Smooth muscle cell of the brain vasculature (primary cell): ENCODE measurements around the gene ODAPH.
"Not testable (repeated sequence)": the region's sequence is repeated elsewhere in the genome, so short reads cannot be mapped to it uniquely, and the experiment has no call there.

ENCODE experiments used
- DNase-seq: peaks from one replicate; pipeline ENCODE4 v3.0.0-alpha.2; 2012; ENCODE audit warnings: low read depth, low spot score

ODAPH gene, protein sequence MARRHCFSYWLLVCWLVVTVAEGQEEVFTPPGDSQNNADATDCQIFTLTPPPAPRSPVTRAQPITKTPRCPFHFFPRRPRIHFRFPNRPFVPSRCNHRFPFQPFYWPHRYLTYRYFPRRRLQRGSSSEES

DNA sequence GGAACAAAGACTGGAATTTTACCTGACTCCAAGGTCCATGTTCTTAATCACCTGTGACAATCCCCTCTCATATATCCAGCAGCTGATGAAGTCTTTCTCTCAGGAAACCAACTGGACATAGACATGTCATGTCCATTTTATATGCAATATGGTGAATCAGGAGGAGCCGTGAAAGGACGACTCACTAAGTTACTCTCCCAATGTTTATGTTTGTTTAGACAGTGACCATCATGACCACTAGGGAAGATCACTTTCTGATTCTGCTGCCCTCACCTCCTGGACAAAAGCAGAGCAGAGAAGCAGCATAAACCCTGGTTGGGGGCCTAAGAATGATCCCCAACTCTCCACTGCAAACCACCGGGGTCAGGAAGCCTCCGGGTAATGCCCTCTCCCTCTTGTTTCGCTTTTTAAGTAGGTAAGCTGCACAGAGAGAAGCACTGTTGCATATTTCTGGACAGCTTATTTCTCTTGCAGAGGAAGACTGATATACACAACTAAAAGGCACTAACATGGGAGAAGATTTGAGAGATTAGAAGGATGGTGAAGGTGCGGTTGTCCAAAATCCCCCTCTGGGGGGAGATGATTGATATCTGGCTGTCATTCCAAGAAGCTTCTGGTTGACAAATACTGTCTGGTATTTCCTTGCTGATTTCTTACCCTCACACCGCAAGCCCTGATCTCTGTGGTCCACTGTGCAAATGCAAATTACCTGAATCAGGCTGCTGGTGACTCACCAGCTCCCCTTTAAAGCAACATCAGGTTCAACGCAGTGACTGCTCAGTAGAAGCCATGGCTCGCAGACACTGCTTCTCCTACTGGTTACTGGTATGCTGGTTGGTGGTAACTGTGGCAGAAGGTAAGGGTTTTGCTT lies at the start of gene ODAPH:
Gene ODAPH, plus strand, starts transcription at position 773 of the 871 bp plus-strand sequence. Its CDS starts 17 bp downstream, at position 790.
- no peak for DNase-seq

DNA sequence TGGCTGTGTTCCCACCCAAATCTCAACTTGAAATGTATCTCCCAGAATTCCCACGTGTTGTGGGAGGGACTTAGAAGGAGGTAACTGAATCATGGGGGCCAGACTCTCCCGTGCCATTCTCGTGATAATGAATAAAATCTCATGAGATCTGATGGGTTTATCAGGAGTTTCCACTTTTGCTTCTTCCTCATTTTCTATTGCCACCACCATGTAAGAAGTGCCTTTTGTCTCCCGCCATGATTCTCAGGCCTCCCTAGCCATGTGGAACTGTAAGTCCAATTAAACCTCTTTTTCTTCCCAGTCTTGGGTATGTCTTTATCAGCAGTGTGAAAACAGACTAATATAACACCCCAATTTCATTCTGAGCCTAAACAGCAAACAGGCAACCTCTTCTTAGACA lies 46.3 kb upstream of the ODAPH start:
- DNase-seq = not testable (repeated sequence)

DNA sequence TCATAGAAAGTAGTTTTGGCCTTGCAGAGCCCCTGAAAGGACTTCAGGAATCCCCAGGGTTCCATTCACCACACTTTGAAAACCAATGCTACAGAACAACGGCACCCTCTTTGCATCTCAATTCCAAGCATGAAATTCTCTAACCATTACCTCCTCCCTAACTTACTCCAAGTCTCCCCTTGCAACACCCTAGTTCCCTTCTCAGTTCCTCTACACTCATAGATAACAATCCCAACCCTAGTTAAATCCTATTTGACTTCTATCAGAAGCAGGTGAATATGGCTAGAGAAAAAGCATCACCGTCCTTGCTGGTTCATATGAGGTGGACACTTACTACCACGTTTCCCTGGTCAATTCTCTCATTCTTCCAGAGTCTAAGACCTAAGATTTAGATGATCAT lies 44.0 kb upstream of the ODAPH start:
- DNase-seq = no peak

DNA sequence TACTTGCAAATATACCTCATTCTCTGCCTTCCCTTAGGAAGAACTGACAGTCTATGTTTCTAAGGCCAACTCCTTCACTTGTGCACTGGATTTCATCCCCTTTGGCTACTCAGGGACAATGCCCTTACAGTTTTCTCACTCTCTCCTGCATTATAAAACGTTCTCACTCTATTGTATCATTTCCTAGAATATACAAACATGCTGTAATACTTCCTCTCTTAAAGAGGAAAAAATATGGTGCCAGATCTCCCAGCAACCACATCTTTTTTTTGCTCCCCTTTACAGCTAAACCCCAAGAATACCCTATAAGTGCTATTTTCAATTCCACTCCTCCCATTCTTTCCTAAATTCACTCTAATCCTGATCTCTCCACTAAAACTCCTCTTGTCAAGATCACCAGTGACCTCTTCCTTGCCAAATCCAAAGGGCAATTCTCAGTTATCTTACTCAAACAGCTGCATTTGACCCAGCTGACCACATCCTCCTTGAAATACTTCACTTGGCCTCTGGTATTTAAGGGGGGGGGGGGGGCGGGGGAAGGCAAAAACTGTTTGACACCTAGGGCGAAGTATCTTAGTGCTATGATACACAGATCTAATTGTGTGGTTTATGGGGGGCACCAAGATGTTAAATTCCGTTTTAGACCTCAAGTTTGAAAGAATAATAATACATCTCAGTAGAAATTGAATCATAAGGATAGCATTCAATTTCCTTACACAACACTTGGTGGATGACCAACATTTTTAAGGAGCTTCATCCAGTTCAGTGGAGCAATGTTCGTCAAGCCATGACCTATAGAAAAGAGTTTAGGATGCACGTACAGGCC lies 43.3 kb upstream of the ODAPH start:
- no peak for DNase-seq

DNA sequence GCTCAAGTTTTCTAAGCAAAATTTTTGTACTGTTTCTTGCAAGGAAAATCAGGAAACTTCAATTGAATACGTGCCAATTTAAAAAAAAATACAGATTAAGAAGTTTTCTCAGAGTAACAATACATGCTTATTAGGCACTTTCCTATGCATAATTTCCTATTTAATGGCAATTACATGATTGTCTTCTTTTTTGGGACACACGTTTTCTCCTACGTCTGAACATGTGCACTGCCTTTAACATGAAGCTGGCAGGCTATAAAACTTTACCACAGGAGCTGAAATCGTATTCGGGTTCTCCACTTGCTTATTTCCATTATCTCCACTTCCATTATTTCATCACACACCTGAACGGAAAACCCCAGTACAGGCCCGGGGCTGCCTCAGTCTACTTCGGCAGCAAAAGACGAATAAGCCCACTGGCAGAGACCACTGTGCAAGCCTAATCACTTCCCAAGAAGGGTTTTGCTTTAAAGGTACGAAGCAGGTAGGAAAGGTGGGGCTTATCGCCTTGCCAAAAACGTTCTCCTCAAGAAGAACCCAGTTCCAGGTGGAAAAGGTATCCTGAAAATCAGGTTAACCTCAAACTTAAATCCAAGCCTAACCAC lies 42.2 kb upstream of the ODAPH start:
- DNase-seq = no peak

DNA sequence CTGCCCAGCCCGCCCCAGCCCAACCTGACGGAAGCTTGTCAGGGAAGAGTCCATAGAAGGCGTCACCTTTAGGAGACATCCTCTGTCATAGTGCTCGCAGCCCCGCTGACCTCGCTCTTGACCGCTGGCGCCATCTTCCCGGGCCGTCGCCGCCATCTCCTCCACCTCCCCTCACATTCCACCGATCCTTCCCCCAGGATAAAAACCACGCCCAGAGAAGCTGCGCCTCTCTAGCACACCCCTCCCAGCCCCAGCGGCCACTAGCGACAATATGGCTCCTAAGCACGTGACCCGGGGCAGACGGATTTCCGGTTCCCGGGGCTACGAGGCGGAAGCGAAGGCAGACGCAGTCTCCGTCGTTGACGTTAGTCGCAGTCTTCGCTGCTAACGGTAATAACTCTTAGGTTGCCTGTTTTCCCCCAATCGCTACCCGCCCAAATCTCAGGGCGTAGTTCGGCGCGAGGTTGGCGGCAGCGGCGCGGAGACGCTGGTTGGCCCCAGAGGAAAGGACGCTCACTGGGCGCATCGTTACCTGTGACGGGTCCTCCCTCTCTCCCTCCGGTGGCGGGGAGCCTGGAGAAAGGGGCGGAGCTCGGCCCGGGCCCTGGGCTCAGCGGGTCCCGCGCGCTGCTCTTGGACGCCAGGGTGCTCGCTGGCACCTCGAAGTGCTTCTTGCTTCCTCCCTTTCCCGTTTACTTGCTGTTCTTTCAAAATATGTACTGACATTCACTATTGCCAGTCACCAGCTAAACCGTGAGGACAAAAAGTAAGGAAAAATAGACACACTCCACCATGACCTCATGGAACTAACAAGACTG lies 41.5 kb upstream of the ODAPH start, which contains the start of the genes RCHY1 and THAP6:
Gene RCHY1, minus strand, starts transcription at position 273 of the 818 bp plus-strand sequence. Its CDS starts 117 bp downstream, at position 156.
Gene THAP6, plus strand, starts transcription at position 343 of the 818 bp plus-strand sequence. CDS start 980 bp downstream, outside the sequence.
- peak; percentile 88 for DNase-seq

DNA sequence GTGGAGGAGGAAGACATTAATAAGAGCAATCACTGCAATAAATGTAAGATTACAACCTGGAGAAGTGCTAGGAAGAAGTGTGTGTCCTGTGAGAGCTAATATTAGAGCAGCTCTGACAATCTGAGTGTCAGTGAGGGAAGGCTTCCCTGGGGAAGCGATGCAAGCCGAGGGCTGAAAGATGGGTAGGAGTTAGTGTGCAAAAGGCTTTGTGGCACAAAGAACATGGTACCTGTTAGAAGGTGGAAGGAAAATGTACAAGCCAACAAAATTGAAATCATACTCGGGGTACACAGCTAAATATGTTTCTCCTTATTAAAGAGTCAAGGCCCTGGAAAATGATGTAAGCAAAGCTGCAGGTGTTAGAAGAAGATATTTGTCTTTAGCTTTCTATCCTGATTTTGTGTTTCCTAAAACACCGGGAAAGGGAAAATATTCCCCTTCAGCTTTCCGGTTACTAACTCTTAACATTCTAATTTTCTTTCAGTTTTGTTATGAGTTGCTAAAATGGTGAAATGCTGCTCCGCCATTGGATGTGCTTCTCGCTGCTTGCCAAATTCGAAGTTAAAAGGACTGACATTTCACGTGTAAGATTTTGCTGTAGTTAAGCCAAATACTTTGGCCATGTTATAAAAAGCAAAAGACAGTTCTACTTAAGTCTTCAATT lies 40.8 kb upstream of the ODAPH start:
- DNase-seq = no peak

DNA sequence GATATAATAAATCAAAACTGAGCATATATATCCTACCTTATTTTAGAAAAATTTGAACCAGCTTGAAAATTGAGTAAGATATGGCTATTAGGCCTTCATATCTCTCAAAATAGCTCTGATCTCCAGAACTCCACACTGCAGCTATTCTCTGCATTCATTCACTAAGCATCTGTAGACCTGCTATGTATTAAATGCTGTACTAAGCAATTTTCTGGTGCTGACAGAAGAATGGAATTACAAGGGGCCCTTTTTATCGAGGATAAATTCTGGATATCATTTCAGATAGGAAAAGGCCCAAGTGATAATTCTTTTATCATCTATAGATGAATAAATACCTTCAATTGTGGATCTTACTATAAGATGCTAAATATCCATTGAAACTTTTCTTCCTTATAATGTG lies 39.7 kb upstream of the ODAPH start:
- DNase-seq = no peak

DNA sequence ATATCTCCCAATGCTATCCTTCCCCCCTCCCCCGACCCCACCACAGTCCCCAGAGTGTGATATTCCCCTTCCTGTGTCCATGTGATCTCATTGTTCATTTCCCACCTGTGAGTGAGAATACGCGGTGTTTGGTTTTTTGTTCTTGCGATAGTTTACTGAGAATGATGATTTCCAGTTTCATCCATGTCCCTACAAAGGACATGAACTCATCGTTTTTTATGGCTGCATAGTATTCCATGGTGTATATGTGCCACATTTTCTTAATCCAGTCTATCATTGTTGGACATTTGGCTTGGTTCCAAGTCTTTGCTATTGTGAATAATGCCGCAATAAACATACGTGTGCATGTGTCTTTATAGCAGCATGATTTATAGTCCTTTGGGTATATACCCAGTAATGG lies 36.4 kb upstream of the ODAPH start:
- DNase-seq = not testable (repeated sequence)

DNA sequence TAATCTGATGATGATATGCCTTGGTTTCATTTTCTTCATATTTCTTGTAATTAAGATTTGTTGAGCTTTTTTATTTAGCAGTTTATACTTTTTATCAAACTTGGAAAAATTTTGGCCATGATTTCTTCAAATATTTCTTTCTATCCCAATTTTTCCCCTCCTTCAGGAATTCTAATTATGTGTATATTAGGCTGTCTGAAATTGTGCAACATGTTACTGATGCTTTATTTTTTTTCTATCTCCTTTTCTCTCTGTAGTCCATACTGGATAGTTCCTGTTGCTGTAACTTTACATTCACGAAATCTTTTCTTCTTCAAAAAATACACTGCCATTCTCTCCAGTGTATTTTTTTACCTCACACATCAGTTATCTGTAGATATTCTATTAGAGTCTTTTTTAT lies 30.8 kb upstream of the ODAPH start:
- no peak for DNase-seq

DNA sequence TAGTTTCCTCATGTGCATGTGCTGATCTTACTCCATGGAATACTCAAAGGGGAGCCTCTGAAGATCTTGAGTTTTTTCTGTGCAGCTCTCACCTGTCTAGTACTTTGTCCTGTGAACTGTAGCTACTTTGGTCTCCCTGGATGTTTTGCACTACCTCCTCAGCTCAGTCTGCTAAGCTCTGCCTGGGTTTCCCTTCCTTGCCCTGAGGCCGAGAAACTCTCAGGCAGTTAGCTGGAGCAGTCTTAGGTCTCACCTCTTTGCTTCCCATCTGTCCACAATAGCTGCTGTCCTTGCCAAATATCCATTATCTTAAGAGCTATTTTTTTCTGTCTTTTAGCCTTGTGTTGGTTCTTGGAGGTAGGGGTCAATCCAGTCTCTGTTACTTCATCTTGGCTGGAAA lies 30.0 kb upstream of the ODAPH start:
- DNase-seq = no peak

DNA sequence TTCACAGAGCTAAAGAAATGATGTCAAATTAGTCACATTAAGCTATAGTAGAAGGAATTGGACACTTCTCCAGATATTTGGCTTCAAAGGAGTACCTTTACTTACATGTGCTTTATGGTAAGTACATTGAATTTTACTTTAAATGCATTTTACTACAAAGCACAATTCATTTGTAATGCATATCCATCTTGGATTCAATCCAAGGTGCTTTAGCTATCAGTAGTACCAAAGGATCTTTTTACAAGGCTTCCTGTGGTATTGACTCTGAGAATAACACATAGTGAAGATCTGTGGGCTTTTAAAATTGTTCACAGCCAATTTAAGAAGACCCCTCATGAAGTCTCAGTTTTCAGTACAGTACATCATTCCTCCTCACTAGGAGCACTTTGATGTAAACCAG lies 28.4 kb upstream of the ODAPH start:
- no peak for DNase-seq

DNA sequence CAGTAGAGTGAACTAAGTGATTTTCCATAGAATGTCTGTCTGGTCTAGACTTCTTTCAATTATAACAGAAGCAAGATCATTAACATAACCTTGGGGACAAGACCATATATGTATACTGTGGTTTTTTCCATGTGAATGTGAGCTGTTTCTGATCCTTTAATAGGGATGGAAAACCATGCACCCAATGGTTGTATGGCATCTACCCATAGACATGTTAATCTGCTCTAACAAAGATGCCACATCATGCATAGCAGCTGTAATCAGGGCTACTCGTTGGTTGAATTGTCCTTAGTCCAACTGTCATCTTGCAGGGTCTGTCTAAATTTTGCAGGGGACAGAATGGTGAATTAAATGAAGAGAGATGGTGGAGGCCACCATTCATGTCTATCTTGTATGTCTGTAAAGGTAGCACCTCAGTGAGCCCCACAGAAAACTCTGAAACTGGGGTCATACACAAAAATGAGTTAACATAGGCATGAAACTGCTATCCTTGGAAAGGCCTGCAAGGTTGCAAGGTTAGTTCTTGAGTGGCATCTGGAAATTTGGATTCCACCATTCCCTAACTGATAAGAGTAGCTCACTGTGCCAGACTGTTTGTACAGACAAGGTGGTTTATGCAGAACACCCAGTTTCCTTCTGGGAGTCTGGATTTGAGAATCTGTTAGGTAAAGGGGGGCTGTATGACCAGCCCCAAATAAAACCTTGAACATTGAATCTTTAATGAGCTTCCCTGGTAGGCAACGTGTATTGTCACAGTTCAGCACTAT lies 25.1 kb upstream of the ODAPH start:
- DNase-seq = no peak

DNA sequence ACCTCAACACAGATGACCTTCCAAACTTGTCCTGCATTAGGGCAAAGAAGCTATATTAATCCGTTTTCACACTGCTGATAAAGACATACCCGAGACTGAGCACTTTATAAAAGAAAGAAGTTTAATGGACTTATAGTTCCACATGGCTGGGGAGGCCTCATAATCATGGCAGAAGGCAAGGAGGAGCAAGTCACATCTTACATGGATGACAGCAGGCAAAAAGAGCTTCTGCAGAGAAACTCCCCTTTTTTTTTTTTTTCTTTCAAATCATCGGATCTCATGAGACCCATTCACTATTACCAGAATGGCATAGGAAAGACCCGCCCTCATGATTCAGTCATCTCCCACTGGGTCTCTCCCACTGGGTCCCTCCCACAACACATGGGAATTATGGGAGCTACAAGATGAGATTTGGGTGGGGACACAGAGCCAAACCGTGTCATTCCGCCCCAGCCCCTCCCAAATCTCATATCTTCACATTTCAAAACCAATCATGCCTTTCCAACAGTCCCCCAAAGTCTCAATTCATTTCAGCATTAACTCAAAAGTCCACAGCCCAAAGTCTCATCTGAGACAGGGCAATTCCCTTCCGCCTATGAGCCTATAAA lies 24.2 kb upstream of the ODAPH start:
- not testable (repeated sequence) for DNase-seq

DNA sequence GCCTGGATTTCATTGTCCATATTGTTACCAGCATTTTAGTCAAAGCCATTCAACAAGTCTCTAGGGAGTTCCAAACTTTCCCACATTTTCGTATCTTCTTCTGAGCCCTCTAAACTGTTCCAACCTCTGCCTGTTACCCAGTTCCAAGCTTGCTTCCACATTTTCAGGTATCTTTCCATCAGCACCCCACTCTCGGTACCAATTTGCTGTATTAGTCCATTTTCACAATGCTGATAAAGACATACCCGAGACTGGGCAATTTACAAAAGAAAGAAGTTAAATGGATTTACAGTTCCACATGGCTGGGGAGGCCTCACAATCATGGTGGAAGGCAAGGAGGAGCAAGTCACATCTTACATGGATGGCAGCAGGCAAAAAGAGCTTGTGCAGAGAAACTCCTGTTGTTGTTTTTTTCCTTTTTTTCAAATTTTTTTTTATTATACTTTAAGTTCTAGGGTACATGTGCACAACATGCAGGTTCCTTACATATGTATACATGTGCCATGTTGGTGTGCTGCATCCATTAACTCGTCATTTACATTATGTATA lies 22.5 kb upstream of the ODAPH start:
- not testable (repeated sequence) for DNase-seq

DNA sequence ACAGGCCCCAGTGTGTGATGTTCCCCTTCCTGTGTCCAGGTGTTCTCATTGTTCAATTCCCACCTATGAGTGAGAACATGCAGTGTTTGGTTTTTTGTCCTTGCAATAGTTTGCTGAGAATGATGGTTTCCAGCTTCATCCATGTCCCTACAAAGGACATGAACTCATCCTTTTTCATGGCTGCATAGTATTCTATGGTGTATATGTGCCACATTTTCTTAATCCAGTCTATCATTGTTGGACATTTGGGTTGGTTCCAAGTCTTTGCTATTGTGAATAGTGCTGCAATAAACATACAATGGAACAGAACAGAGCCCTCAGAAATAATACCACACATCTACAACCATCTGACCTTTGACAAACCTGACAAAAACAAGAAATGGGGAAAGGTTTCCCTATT lies 21.9 kb upstream of the ODAPH start:
- DNase-seq = not testable (repeated sequence)

DNA sequence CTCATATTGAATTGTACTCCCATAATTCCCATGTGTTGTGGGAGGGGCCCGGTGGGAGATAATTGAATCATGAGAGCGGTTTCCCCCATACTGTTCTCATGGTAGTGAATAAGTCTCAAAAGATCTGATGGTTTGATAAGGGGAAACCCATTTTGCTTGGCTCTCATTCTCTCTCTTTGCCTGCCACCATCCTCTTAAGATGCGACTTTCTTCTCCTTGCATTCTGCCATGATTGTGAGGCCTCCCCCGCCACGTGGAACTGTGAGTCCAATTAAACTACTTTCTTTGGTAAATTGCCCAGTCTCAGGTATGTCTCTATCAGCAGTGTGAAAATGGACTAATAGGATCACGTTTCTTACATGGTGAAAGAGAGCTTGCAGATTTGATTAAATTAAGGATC lies 18.6 kb upstream of the ODAPH start:
- not testable (repeated sequence) for DNase-seq

DNA sequence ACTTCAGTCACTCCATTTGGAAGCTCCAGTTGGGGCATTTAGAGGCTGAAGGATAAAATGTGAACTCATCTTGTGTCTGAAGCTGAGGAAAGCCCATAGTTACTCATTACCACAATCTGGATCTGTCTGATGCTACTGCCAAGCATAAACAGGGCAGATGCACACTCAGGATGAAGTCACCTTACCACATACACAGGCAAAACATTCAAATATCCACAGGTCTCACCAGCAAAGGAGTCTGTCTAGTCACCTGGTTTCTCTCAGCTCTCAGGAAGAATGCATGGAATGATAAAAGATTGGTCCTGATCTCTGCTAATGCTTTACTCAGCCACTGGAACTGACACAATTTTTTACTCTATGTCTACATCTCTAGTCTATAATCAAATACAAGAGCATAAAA lies 13.0 kb upstream of the ODAPH start:
- DNase-seq = no peak

DNA sequence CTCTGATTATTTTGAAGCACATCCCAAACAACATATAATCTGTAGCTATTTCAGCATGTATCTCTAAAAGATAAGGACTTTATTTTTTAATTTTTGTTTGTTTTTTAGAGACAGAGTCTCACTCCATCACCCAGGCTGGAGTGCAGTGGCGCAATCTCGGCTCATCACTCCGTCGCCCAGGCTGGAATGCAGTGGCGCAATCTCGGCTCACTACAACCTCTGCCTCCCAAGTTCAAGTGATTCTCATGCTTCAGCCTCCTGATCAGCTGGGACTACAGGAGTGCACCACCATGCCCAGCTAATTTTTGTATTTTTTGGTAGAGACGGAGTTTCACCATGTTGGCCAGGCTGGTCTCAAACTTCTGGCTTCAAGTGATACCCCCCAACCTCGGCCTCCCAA lies 11.6 kb upstream of the ODAPH start:
- DNase-seq = not testable (repeated sequence)
